Measurements from ENCODE around the gene FUT7.
A peak's percentile ranks its signal among the peaks of the same experiment; 100 is the strongest.

- TF ChIP-seq, protein P1, sequence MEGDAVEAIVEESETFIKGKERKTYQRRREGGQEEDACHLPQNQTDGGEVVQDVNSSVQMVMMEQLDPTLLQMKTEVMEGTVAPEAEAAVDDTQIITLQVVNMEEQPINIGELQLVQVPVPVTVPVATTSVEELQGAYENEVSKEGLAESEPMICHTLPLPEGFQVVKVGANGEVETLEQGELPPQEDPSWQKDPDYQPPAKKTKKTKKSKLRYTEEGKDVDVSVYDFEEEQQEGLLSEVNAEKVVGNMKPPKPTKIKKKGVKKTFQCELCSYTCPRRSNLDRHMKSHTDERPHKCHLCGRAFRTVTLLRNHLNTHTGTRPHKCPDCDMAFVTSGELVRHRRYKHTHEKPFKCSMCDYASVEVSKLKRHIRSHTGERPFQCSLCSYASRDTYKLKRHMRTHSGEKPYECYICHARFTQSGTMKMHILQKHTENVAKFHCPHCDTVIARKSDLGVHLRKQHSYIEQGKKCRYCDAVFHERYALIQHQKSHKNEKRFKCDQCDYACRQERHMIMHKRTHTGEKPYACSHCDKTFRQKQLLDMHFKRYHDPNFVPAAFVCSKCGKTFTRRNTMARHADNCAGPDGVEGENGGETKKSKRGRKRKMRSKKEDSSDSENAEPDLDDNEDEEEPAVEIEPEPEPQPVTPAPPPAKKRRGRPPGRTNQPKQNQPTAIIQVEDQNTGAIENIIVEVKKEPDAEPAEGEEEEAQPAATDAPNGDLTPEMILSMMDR (CRISPR knock-in tag; IDR thresholded peaks at IDR 0.05) = no peak
- TF ChIP-seq ZNF382 (CRISPR knock-in tag; IDR thresholded peaks at IDR 0.05; ENCODE audit: borderline replicate concordance) (no peak), MEIS1 (CRISPR knock-in tag; IDR thresholded peaks at IDR 0.05; ENCODE audit: borderline replicate concordance) (no peak), SMARCC2 (IDR thresholded peaks at IDR 0.05) (no peak), SIN3B (IDR thresholded peaks at IDR 0.05; ENCODE audit: low read length) (no peak), MAFK (conservative IDR thresholded peaks at IDR 0.05 in 1 of 2, IDR thresholded peaks at IDR 0.05 in 1 of 2; ENCODE audit: low read length in 2 of 2) (no peak), BRCA1 (CRISPR knock-in tag; IDR thresholded peaks at IDR 0.05) (0 out of 2 replicates have a peak, but pooled peaks have one; percentile 17), MAFG (CRISPR knock-in tag; IDR thresholded peaks at IDR 0.05) (no peak), SRY (CRISPR knock-in tag; IDR thresholded peaks at IDR 0.05) (no peak), JUN (CRISPR knock-in tag; IDR thresholded peaks at IDR 0.05) (no peak), ZNF703 (CRISPR knock-in tag; IDR thresholded peaks at IDR 0.05; ENCODE audit: borderline replicate concordance) (no peak)
- TF ChIP-seq, protein P2, sequence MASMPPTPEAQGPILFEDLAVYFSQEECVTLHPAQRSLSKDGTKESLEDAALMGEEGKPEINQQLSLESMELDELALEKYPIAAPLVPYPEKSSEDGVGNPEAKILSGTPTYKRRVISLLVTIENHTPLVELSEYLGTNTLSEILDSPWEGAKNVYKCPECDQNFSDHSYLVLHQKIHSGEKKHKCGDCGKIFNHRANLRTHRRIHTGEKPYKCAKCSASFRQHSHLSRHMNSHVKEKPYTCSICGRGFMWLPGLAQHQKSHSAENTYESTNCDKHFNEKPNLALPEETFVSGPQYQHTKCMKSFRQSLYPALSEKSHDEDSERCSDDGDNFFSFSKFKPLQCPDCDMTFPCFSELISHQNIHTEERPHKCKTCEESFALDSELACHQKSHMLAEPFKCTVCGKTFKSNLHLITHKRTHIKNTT (CRISPR knock-in tag; IDR thresholded peaks at IDR 0.05) = no peak
- TF ChIP-seq, protein P3, sequence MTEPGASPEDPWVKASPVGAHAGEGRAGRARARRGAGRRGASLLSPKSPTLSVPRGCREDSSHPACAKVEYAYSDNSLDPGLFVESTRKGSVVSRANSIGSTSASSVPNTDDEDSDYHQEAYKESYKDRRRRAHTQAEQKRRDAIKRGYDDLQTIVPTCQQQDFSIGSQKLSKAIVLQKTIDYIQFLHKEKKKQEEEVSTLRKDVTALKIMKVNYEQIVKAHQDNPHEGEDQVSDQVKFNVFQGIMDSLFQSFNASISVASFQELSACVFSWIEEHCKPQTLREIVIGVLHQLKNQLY (CRISPR knock-in tag; IDR thresholded peaks at IDR 0.05) = no peak; the same call in 1 of the 2 replicates
Observed at GRCh38 chr9:137073992-137074399, 42.1 kb upstream of the FUT7 start.
